Tongue (tissue), 2 donors: ENCODE data around the gene EIF3K. TPM values are rescaled to one million over a fixed set of nuclear protein-coding genes. Genes with fewer than 3 reads are reported as not detected.
"Not testable (repeated sequence)": the region's sequence is repeated elsewhere in the genome, so short reads cannot be mapped to it uniquely, and the experiment has no call there.

ENCODE experiments used
- DNase-seq: peaks from one replicate; pipeline ENCODE4 v3.0.0-alpha.2; 2015
- total RNA-seq: library from RNA; depleted of rRNA; stranded (reverse); fragments of >200 nt; gene quantifications from one replicate; pipeline ENCODE4 v1.2.3, GENCODE V29; 2014

Gene EIF3K, protein sequence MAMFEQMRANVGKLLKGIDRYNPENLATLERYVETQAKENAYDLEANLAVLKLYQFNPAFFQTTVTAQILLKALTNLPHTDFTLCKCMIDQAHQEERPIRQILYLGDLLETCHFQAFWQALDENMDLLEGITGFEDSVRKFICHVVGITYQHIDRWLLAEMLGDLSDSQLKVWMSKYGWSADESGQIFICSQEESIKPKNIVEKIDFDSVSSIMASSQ
- total RNA-seq: 341 TPM

DNA sequence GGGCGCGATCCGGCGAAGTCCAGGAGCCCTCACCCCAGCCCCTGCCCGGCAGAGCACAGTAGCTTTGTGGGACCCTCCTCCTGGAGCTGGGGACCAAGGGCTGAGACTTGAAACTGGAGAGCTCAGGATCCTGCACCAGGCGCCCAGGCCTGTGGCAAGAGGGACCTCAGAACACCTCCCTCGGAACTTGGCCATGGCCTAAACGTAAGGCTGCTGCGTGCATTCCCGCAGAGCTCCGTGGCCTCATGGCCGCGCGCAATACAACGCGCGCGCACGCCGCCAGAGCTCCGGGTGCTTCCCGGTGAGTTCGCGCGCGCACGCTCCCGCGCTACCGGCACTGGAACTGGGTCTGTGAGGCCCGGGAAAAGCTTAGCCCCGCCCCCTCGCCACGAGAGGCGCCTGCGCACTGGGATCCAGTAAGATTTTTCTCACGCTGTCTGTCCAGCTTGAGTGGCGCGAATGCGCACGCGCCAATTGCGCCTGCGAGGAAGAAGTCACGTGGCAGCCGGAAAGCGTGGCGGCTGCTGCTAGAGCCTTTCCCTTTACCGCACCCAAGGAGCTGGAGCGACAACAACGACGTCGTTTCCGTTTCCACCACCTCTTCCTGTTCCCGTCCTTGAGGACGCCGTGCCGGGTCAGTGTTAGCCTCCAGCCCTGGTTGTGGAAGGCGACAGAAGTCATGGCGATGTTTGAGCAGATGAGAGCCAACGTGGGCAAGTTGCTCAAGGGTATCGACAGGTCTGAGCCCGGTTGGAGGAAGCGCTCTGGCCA lies at the start of gene EIF3K:
TSS of gene EIF3K (plus strand) at position 599 of the 771 bp plus-strand sequence. CDS start at position 680, 81 bp downstream.
- DNase-seq: peak; percentile 100

DNA sequence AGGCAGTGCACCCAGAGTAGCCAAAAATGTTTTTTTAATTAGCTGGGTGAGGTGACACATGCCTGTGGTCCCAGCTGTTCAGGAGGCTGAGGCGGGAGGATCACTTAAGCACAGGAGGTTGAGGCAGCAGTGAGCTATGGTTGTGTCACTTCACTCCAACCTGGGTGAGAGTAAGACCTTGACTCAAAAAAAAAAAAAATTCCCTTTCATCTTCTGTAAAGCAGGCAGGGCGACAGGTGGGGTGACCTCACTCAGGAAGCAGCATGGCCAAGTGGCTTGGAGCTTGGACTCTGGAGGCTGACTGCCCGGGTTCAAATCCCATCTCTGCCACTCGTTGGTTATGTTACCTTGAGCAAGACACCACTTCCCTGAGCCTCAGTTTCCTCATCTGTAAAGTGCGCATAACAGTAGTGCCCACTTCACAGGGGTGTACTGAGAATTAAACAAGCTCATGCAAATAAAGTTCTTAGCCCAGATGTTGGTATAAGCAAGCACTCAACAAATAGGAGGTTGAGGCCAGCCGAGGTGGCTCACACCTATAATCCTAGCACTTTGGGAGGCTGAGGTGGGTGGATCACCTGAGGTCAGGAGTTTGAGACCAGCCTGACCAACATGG lies 49.5 kb upstream of the EIF3K start:
- DNase-seq: no peak

DNA sequence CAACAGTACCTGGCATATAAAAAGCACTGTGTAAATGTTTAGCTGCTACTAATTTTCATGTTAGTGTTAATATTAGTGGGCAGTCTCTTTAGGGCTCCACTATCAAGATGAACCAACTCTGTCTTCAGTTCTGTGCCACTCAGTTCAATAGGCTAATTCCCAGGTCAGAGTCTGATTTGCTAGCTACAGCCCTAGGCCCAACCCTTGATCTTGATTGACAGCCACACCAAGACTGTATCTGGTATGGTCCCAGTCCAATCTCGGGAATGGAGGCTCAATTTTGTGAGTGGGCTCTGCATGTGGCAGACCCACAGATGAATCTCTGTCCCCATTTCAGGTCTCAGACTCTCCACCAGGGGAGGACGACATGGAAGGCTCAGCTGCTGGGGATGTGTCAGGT lies 47.3 kb upstream of the EIF3K start:
- no peak for DNase-seq

- DNase-seq: no peak
Measured at GRCh38 chr19:38577826-38578225, 41.2 kb upstream of the EIF3K start.

- DNase-seq: not testable (repeated sequence)
Measured at GRCh38 chr19:38579304-38579703, 39.7 kb upstream of the EIF3K start.

DNA sequence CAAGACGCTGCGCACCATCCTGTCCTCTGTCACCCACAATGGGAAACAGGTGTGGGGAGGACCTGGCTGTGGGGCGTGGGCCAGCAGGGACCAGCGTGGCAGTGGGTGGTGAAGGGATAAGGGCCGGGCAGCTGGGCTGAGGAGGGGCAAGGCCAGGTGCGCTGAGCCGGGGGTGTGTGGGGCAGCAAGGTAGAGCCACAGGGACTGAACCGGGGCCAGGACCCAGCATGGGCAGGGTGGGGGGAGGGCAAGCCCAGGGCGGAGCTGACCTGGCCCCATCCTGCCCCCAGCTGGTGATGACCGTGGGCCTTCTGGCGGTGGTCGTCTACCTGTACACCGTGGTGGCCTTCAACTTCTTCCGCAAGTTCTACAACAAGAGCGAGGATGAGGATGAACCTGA lies 38.9 kb upstream of the EIF3K start:
- DNase-seq: no peak

- no peak for DNase-seq
Measured at GRCh38 chr19:38583219-38583984, 35.6 kb upstream of the EIF3K start.

DNA sequence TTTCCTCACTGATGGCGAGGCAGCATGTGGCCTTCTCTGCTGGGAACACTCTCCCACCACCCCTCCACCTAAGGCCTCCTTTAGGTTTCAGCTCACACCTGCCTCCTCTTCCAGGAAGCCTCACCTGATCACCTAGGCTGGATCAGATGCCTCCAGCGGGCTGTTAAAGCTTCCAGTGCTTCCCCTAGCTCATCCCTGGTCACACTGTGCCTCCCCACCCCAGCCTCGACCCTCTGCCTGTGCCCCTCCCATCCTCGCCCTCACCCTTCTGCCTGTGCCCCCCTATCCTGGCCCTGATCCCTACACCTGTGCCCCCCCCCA lies 35.0 kb upstream of the EIF3K start:
- DNase-seq: no peak

GRCh38 chr19:38587562-38587961 lies 31.4 kb upstream of the EIF3K start:
- DNase-seq: no peak

DNA sequence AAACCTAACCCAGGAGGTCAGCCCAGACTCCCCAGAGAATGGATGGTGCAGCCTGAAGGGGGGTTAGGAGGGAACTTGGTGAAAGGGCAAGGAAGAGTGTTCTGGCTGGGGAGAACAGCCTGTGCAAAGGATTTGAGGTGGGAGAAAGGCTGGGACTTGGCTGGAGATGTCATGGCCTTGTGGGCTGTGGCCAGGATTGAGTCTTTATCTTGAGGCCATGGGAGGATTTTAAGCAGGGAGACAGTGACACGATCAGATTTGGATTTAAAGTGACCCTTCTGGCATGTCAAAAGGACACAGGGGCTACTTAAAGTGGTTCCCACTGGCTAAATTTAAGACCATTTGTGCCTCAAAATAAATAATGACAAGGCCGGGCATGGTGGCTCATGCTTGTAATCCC lies 30.9 kb upstream of the EIF3K start:
- no peak for DNase-seq

GRCh38 chr19:38592940-38593339 lies 26.0 kb upstream of the EIF3K start:
- DNase-seq: no peak

GRCh38 chr19:38596057-38596981 lies 22.7 kb upstream of the EIF3K start:
- DNase-seq: peak; percentile 74

GRCh38 chr19:38597075-38597474 lies 21.9 kb upstream of the EIF3K start:
- DNase-seq: no peak

DNA sequence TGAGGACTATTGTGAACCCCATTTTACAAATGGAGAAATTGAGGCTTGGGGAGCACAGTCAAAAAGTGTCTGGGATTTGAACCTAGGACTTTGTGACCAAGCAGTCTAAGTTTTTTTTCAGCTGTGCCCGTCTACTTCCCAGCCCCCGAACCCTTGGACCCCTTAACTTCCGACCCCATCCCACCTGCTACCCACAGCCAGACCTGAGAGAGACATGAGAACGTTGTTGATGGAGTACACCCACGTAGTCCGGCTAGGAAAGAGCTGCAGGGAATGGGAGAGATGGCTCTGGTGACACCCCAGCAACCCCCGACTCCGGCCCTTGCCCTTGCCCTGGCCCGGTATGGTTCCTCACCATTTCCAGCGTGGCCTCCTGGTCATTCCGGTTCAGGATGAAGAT lies 19.3 kb upstream of the EIF3K start:
- DNase-seq: no peak

DNA sequence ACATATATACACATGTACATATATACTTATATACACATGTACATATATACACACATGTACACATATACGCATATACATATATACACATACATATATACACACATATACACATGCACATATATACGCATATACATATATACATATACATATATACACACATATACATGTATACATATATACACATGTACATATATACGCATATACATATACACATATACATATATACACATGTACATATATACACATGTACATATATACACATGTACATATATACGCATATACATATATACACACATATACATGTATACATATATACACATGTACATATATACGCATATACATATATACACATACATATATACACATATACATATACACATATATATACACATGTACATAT lies 16.1 kb upstream of the EIF3K start:
- DNase-seq: not testable (repeated sequence)

DNA sequence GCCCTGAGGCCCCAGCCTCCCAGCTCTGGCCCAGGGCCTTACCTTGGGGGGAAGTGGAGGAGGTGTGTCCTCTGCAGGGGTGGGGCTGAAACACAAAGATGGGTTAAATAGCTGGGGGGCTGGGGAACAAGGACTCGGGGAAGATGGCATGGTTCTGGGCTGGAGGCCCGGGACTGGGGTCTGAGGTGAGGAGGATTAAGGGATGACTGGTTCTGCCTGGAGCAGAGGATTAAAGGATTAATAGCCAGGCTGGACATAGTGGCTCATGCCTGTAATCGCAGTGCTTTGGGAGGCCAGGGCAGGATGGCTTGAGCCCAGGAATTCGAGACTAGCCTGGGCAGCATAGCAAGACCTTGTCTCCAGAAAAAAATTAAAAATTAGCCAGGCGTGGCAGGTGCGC lies 12.9 kb upstream of the EIF3K start:
- DNase-seq: no peak

DNA sequence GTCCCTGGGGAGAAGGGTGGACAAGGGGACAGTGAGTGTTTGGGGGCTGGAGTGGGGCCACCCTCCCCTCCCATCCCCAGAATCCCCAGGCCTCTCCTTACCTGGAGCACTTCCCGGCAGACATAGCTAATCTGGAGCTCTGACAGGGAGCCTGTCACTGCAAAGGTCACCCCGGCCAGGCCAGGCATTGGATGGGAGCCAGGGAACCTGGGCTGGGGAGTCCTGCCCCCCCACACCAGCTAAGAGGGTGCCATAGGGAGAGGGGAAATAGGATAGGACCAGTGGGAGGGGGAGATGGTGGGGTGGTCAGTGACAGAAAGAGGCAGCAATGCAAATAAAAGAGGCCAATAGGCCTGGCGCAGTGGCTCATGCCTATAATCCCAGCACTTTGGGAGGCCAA lies 4.7 kb upstream of the EIF3K start:
- no peak for DNase-seq

GRCh38 chr19:38615007-38615581 lies 3.9 kb upstream of the EIF3K start:
- no peak for DNase-seq

- no peak for DNase-seq
Measured at GRCh38 chr19:38616265-38616664, 2.7 kb upstream of the EIF3K start.

DNA sequence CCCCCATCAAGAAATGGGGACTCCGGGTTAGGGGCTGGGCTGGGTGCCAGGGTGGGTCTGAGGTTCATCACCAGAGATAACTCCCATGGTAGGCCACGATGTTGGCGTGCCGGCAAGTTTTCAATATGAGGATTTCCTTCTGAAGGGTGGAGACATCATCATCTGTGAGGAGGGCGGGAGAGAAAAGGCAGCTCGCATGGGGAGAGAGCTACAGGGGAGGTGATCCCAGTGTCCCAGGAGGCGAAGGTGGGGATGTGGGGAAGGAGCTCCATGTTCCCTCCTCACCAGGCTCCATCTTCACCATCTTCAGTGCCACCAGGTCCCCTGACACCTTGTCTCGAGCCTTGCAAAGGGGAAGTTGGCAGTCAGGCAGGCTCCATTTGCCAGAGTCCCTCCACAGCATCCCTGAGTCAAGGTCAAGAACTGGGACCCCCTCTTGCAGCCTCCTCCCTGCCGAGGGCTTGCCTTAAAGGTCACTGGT lies 1.7 kb upstream of the EIF3K start:
- no peak for DNase-seq
